Amniotic epithelial cell (primary cell): ENCODE data around the gene PCNT.
"Not testable (repeated sequence)": the region's sequence is repeated elsewhere in the genome, so short reads cannot be mapped to it uniquely, and the experiment has no call there.

ENCODE experiments used
- DNase-seq: peaks from one replicate; pipeline ENCODE4 v3.0.0-alpha.2; 2010; ENCODE audit warnings: low read depth

PCNT gene

DNA sequence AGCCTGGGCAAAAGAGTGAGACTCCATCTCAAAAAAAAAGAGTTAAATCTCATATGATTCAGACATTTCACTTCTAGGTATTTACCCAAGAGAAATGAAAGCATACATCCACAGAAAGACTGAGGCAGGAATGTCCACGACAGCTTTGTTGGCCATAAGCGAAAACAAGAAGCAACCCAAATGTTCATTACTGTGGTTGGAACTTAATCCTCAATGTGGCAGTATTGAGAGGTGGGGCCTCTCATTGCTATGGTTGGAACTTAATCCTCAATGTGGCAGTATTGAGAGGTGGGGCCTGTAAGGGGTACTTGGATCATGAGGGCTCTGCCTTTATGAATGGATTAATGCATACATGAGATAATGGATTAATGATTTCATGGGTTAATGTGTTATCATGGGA lies 15.5 kb upstream of the PCNT start:
- no peak for DNase-seq

DNA sequence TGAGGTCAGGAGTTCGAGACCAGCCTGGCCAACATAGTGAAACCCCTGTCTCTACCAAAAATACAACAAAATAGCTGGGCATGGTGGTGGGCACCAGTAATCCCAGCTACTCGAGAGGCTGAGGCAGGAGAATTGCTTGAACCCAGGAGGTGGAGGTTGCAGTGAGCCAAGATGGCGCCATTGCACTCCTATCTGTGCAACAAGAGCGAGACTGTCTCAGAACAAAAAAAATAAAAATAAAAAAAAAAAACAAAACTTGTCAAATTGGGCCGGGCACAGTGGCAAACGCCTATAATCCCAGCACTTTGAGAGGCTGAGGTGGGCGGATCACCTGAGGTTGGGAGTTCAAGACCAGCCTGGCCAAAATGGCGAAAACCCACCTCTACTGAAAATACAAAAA lies 13.7 kb upstream of the PCNT start:
- DNase-seq = not testable (repeated sequence)

DNA sequence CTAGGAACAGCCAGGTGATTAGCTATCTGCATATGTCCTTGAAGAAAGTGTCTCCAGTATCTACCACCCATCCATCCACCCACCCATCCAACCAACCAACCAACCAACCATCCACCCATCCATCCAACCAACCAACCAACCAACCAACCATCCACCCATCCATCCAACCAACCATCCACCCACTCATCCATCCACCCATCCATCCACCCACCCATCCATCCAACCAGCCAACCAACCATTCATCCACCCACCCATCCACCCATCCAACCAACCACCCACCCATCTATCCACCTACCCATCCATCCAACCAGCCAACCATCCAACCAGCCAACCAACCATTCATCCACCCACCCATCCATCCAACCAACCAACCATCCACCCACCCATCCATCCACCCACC lies 12.4 kb upstream of the PCNT start:
- DNase-seq = no peak

DNA sequence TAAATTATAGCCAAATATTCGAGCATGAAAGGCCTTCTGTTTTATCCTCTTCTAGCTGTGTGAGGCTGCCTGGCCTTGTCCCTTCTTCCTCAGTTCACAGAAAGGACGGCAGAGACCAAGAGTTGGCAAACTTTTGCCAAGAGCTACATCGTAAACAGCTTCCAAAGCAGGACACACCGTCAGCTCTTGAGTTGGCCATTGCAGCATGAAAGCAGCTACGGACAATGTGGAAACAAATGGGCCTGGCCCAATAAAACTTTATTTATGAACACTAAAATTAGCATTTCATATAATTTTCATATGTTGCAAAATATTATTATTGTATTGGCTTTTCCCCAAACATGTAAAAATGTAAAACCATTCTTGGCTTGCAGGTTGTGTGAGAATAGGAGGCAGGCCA lies 11.0 kb upstream of the PCNT start:
- DNase-seq = no peak

DNA sequence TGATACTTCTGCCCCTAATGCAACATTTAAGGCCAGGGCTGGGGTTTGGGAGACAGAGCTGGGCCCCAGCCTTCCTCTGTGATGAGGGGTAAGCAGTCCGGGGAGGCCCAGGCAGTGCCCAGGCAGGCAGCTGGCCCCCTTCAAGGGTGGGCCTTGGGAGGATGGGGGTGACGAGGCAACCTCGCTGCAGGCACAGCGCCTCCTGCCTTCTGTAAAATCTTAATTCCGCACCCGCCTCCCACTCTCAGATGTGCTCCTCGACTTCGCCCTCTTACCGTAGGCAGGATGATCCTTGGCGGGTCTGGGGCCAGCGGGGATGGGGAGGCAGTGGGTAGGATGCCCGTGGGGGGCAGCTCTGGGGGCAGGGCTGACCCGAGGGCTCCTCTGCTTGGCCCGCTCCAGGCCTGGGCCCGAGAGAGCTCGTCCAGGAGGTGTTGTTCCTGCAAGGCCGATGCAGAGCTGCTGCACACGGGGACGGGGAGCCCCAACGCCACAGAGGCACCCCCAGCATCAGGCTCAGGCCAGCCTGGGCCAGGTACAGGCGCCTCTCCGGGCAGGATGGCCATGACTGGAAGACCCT lies 9.4 kb upstream of the PCNT start:
- no peak for DNase-seq

DNA sequence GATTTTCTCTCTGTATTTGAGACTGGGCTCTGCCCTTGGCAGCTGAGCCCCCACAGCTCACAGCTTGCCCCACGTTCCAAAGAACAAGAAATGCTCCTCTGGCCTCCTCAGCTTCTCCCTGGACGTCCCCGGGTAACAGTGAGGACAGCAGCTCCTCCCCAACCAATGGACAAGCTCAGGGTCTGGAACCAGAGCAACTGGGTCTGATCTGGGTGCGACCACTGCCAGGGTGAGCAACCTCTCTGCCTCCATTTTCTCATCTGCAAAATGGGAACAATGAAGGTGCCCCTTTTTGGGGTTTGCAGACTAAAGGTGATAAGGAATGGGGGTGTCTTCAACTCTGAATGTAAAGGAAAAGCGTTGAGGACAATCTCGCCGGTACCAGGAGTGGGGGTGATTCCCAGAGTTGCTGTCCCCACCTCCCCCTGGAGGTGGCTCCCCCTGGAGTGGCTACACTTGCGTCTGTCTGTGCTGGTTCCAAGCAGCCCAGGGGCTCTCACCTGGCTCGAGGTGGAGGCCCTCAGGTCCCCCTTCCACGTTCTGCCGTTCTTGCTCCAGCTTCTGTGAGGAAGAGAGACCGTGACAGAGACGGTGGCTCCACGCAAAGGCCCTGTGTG lies 7.1 kb upstream of the PCNT start:
- DNase-seq = no peak

DNA sequence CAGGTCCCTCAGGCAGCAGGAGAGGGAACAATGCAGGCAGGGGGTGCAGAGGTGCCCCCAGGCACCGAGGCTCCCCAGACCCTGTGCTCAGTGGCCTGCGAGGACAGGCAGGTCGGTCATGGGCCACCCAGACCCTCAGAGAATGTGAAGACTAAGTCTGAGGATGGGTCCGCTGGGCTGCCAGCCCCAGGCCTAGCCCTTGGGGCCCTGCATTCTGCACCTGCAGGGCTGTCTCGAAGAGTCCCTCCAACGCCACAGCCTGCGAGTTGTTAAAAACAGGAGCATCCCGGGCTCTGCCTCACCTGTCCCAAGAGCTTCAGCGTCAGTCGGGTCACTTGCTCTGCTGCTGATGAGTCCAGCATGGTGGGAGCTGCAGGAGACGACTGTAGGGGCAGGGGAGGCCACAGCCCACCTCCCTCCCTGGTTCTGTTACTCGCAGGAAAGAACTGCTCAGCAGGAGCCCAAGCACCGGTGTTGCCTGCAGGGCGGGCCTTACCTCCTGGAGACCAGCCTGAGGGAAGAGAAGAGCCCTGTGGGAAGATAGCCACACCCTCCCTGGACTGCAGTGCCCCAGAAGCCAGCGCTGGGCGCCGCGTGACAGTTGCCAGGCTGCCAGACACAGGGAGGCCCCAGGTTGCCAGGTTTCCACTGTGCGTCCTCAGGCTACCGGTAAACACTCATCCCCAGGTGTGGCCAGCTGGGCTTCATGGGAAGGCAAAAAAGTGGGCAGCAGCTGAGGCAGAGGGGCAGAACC lies 6.1 kb upstream of the PCNT start:
- DNase-seq = no peak

DNA sequence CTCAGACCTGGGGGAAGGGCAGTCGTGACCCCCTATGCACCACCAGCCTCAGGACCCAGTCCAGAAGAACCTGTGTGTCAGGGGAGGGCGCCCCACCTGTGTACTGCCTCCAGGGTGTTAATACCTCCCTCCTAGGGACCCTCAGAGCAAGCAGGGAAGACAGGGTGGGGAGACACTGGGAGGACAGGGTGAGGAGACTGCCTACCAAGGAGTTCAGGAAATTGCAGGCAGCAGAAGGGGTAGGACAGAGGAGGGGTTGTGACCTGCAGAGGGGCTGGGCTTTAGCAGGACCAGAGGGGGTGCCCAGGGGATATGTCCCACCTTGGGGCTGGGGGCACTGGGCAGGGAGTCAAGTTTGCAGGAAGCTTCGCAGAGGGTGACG lies 5.5 kb upstream of the PCNT start:
- DNase-seq = no peak

DNA sequence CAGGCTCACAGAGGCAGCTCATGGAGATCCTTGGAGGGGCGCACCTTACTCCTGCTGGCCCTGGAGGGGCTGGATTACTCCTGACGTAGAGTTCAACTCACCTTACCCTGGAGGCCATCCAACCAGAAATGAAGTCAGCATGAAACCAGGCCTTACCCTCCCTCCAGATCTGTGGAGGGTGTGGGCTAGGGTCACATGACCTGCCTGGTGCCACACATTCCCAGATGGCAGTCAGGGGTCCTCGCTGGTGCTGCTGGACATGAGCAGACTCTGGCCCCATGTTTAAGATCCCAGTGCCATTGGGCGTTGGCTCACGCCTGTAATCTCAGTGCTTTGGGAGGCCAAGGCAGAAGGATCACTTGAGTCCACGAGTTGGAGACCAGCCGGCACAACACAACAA lies 4.8 kb upstream of the PCNT start:
- no peak for DNase-seq

DNA sequence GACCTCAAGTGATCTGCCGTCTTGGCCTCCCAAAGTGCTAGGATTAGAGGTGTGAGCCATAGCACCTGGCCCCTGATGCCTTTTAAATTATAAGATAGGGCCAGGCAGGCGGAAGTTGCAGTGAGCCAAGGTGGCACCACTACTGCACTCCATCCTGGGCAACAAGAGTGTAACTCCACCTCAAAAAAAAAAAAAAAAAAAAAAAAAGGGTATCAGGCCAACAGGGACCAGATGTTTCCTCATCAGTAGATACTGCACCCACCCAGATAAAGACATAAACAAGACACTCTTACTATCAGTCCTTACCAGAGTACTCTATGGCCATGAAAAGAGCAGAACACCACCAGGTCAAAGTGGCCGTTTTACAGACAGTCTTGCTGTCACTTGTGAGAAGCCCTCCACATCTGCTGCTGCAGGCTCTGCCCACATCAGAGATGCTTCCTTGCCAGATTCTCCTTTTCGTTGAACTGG lies 3.6 kb upstream of the PCNT start:
- DNase-seq = no peak

DNA sequence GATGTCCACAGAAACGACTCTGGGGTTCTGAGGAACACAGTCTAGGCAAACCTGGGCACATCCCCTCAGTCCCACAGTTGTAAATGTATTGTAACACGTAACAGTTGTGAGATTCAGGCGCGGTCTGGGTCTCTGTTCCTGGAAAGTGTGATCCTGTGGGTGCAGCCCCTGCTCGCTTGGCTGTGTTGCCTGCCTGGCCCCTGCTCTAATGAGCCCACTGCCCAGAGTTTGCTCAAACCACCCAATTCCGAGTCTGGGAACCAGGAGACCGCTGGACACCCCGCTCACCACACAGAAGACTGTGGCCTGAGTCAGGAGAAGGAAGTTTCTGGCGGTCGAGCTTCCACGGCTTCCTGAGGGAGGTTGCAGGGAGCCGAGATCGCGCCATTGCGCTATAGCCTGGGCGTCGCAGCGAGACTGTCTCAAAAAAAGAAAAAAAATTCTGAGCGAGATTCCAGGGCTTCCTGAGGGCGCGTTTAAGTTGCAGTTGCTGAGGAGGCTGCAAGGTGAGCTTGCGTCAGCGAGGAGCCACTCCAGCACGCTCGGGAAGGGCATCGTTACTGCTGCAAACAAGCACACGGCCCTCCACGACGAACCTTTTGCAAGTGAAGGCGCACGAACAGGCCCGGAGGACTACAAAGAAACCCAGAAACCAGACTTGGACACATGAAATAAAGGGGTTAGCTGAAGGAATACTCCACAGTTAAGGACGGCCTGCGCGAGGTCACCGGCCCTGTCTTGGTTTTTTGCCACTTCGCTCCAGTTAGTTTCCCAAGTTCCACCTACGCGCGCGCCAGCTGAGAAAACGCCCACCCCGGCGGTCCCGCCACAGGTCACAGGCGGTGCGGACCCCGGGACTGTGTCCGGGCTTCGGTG lies 1.4 kb upstream of the PCNT start:
- DNase-seq = peak; percentile 33

DNA sequence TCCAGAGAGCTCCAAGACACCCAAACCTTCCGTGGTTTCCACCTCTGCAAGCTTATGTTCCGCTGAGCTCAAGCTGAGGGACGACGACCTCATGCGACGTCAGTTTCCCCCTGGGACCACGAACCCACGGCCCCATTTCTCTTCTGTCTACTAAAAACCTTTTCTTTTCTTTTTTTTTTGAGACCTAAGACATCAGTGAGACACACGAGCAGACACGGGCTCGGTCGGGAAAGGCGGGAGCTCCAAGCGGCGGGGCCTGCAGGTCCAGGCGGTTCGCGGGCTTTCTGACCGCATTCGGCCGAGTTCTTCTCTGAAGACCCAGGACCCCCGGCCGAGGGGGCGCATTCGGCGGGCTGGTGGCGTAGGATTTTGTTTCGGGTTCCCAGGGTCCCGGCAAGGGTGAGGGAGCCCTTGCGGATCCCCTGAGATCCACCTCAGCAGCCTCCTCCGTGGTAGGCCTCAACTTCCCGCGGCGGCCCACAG lies 688 bp upstream of the PCNT start:
- DNase-seq = no peak

DNA sequence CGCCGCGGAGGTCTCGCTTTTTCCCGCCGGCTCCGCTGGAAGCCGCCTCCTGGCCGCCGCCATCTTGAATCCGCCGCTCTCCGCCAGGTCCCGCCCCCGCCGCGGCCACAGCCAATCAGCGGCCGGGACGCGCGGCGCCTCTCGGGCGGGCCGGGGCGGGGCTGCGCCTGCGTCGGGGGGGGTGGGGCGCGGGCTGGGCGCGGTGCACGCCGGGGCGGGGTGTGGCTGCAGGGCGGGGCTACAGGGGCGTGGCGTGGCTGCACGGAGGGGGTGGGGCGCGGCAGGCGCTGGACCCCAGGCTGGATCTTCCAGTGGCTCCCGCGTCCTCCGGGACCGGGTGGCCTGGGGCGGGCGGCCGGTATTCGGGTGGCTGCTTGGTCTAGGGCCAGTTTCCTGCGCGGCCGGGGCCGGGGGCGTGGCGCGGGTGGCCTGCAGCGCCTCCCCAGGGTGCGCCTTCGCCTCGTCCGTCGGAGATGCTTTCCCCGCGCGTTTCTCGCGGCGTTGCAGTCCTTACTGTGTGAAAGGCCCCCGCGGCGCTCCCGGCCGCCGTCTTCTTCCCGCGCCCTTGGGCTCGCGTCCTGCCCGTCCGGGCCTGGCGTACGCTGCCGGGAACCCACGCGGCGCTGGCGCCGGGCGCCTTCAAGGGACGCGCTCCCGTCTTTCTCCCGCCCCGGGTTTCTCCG lies 575 bp downstream of the PCNT start:
- peak; percentile 58 for DNase-seq

DNA sequence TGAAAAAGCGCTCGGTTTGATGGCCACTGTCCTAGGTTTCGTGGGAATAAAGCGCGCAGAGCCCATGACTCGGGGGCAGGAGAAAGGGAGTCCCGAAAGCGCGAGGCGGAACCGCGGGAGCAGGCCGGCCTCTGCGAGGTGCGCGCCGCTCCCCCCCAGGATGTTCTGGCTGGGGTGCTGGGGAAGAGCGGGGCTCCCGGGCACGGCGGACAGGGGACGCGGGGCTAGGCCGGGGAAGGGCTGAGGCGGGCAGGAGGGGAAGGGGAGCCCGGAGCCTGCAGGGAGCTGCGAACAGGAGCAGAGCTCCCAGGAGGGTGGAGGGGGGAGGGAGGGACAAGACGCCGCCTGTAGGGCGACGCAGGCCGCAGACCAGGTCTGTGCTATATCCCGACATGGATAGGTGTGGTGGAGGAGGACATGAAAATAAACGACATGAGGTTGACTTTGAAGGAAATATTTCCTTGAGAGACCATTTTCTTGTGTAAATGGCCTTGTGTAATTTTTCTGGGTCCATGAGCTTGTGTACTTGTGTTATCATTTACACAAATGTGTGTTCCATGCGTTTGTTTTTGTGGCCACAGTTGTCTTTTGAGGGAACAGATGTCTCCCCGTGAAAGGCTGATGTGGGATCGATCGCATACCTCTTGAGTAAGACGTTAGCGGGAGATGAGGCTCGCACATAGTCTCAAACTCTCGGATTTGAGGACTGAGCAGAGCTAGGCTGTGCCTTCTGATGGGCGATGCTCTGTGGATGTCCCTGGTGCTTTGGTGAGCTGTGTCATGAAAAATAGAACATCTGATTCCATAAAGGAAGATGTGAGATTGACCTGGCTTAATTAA lies 1.3 kb downstream of the PCNT start:
- DNase-seq = peak; percentile 37

DNA sequence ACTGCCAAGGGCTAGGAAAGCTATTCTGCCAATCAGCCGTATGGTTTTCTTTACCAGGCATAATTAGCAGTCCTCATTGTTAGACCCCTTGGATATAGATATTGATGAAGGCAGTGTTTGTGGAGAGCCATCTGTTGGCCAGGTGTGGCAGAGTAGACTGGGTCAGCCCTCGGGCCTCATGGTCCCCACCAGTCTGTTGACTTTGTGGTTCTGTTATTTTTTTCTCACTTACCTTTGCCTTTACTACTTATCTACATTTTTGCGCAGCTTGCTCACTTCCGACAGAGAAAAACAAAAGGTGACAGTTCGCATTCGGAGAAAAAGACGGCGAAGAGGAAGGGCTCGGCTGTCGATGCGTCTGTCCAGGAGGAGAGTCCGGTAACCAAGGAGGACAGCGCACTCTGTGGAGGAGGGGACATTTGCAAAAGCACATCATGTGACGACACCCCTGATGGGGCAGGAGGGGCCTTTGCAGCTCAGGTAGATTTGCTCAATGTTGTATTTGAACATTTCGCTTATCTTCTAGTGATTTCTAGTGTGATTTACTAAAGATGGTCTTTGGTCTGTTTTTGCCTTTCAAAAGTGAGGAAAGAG lies 2.3 kb downstream of the PCNT start:
- DNase-seq = no peak

DNA sequence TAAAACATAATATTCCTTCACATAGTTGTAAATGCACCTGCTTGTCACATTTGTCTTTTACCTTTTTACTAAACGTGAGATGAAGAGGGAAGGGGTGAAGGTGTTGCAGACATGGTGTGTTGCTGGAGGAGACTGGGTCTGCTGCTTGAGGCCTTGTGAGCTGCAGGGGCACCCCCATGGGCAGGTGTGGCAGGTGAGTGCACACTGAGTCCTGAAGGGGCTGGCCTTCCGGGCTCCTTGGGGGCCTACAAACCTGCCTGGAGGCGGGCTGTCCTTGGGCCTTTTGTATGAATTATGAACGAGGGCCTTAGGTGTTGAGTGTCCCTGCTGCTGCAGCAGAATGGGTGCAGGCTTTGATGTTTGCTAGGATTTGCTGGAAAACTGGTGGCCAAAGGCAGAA lies 3.8 kb downstream of the PCNT start:
- DNase-seq = no peak

DNA sequence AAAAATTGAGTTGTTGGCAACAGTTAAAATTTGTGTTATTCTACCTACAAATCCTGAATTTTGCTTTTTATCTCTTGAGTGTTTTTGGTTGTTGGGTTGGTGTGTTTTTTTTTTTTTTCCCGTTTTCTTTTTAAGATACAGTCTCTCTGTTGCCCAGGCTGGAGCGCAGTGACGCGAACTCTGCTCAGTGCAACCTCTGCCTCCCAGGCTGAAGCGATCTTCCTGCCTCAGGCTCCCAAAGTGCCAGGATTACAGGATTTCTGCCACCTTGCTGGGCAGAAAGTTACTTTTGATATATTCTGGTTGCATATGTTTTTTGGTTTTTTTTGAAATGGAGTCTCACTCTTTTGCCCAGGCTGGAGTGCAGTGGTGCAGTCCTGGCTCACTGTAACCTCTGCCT lies 4.2 kb downstream of the PCNT start:
- DNase-seq = no peak

DNA sequence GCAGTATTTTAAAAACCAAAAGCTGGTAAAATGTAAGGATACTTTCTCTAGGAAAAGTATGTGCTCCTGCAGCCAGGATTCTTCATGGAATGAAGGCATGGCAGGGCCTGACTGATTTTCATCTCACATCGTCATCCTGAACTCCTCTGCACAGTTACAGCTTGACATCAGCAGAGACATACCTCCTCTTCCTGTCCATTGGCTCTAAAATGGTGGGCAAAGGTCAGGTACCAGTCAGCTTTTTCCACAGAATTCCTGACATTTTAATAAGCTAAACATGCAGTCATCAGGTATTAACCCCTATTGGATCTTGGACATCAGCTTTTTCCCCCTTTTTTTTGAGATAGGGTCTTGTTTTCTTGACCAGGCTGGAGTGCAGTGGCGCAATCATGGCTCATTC lies 5.8 kb downstream of the PCNT start:
- DNase-seq = peak; percentile 40

DNA sequence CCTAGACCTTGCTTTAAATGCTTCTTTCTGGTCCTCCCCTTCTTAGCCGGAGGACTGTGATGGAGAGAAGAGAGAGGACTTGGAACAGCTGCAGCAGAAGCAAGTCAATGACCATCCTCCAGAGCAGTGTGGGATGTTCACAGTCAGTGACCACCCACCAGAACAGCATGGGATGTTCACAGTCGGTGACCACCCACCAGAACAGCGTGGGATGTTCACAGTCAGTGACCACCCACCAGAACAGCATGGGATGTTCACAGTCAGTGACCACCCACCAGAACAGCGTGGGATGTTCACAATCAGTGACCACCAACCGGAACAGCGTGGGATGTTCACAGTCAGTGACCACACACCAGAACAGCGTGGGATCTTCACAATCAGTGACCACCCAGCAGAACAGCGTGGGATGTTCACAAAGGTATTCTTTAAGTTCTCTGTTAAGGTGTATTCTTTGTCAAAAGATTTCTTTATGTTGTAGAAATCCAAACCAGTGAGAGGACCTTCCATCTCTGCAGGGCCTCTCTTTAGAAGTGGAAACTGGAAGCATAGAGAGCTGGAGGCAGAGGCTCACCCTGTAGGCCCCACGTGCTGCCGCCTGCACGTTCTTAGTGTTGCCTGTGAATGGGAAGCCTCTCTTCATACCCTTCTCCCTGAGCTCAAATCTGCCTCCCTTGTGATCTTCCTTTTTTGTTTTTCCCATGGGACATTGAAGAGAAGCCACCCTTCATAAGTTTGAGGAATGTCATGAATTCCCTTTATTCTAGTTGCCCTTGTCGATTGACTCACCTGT lies 10.6 kb downstream of the PCNT start:
- no peak for DNase-seq

DNA sequence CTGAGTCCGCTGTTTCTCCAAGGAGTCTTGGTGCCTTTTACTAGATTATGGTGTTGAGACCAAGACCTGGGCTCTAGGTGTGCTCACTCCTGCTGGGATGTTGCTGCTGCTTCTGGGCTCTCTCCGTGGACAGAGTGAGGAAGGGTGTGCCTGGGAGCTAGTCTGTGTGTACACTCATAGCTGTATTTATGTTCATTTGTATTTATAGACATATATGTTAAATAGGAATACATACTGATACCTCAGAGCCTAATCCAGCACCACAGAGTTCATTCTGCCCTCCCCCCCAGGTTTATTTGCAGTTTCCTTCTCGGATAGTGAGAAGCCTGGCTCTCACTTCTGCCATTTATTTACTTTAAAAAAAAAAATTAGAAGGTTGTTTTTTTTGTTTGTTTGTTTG lies 12.6 kb downstream of the PCNT start:
- DNase-seq = no peak
